ENCODE measurements around the gene ISOC1.

GRCh38 chr5:129101794-129102193, 7.2 kb downstream of the ISOC1 start:
- TF ChIP-seq POLR2A (IDR thresholded peaks at IDR 0.05) (no peak), CTCF (IDR thresholded peaks at IDR 0.05) (no peak)
